Stomach (tissue), 4 donors: ENCODE measurements around the gene ITPKC.

ENCODE experiments used
- POLR2A ChIP-seq, 4 donors: fragments of 450-650 bp; IDR thresholded peaks; one replicate each; pipeline ENCODE4 v1.6.1; 2016; ENCODE audit warnings: antibody characterized with exemption in 4 of 4, control low read depth in 2 of 4, mild to moderate bottlenecking in 1 of 4, moderate library complexity in 1 of 4
- POLR2AphosphoS5 ChIP-seq, 3 donors: sonication (generic); formaldehyde crosslinking; IDR thresholded peaks; one replicate each; pipeline ENCODE4 v1.6.1; 2016; ENCODE audit warnings: antibody characterized with exemption in 3 of 3
- TF ChIP-seq, protein P1 (sequence below), 7 experiments: fragments of 450-650 bp in 4 of 7; fragments of 200-600 bp in 3 of 7; sonication (generic) in 3 of 7; IDR thresholded peaks; one replicate each; pipeline ENCODE4 v1.5.1; 2016 to 2019; ENCODE audit warnings: antibody characterized with exemption in 7 of 7, control low read depth in 2 of 7, mild to moderate bottlenecking in 1 of 7

DNA sequence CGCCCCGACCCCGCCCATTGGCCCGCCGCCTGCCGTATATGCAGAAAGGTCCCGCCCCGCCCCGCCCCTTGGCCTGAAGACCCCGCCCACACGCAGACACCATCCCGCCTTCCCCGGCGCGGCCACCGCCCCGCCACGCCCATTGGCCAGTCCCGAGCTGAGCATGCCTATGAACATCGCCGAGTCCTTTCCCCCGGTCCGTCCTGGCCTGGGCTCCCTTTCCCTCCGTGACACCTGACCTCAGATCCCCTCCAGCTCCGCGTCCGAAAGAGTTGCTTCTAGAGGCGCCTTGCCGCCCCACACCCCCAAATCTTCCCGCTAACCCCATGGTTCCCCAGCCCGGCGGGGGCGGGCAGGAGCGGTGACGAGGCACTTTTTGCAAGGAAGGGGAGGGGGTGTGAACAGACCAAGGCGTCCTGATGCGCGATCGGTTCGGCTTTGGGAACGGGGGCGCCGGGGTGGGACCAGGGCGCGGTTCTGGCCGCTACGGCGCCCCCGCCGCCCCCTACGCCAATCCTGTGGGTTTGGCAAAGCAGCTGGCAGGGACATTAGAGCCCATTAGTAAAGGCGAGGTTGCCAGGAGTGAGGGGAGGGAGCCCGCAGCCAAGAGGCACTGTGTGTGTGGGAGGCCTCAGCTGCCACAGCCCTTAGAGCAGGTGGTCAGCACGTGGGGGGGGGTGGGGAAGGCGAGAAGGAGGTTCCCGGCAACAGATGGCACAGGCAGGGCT is 26.1 kb upstream of the ITPKC start:
- TF ChIP-seq, protein P1, sequence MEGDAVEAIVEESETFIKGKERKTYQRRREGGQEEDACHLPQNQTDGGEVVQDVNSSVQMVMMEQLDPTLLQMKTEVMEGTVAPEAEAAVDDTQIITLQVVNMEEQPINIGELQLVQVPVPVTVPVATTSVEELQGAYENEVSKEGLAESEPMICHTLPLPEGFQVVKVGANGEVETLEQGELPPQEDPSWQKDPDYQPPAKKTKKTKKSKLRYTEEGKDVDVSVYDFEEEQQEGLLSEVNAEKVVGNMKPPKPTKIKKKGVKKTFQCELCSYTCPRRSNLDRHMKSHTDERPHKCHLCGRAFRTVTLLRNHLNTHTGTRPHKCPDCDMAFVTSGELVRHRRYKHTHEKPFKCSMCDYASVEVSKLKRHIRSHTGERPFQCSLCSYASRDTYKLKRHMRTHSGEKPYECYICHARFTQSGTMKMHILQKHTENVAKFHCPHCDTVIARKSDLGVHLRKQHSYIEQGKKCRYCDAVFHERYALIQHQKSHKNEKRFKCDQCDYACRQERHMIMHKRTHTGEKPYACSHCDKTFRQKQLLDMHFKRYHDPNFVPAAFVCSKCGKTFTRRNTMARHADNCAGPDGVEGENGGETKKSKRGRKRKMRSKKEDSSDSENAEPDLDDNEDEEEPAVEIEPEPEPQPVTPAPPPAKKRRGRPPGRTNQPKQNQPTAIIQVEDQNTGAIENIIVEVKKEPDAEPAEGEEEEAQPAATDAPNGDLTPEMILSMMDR (IDR thresholded peaks at IDR 0.05) = no peak
- TF ChIP-seq POLR2AphosphoS5 (IDR thresholded peaks at IDR 0.05) (peak; percentile 5 to 70 (median 54)), POLR2A (IDR thresholded peaks at IDR 0.05) (no peak)
